GM19023 (cell line): Measurements from ENCODE around the gene JSRP1.

Experiments
- ATAC-seq: cut with Tn5 transposase; IDR thresholded peaks from one replicate; pipeline ENCODE4 v1.9.1; 2021; ENCODE audit warnings: mild to moderate bottlenecking, moderate library complexity; ENCODE audit not compliant: unreplicated experiment

JSRP1 gene

DNA sequence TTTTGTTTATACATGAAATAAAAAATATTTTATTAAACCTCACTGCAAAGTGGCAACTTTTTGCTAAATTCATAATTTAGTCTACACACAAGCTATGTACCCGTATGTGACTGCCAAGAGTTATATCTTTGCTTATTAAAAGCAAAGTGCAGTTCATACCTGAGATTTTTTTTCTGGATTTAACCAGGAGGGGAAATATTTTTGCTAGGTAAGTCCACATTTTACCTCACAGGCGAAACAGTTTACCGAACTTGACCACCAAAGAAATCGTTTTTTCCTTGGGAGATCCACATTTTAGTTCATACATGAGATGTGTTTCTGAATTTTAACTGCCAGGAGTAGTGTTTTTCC lies 12.2 kb upstream of the JSRP1 start:
- no peak for ATAC-seq

- ATAC-seq: no peak
Measured at GRCh38 chr19:2266183-2266993, 10.2 kb upstream of the JSRP1 start.

DNA sequence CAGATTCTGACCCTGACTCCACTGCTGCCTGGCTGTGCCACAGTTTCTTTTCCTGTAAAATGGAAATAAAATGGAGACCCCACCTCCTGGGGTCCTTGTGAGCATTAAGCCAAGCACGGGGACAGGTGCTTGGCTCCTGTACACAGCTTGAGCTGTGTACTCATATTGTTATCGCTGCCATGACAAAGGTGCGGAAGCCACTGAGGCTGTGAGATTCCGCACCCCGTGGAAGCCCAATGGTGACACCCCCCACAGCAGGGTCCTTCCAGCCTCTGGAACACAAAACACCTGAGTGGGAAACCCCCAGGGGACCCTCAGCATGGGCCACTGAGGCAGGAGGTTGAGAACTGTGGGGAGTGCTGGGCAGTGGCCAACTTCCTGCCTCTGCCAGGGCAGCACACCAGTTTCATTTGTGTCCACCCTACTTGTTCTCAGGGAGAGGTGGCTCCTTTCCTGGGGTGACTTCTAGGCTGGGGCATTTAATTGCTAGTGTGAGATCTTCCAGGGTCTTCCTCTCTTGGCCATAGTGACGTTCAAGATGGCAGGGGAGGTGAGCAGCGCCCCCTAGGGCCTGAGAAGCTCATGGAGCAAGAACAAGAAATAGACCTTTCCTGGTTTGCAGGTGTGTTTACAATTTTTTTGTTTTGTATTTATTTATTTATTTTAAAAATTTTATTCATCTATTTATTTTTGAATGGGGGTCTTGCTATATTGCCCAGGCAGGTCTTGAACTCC lies 5.4 kb upstream of the JSRP1 start:
- no peak for ATAC-seq

DNA sequence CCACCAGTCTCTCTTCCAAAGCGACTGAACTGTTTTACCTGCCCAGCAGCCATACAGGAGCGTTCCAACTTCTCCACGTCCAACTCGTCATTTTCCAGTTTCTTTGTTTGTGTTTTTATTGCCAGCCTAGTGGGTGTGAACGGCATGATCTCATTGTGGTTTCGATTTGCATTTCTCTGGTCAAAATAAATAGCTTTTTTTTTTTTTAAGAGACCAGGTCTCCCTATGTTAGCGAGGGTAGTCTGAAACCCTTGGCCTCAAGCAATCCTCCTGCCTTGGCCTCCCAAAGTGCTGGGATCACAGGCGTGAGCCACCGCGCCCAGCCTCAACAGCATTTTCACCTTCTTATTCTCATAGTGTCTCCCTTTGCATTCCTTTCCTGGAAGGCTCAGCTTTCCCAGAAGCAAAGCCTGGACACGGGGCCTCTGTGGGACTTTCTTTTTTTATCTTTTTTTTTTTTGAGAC lies 4.2 kb upstream of the JSRP1 start:
- no peak for ATAC-seq

DNA sequence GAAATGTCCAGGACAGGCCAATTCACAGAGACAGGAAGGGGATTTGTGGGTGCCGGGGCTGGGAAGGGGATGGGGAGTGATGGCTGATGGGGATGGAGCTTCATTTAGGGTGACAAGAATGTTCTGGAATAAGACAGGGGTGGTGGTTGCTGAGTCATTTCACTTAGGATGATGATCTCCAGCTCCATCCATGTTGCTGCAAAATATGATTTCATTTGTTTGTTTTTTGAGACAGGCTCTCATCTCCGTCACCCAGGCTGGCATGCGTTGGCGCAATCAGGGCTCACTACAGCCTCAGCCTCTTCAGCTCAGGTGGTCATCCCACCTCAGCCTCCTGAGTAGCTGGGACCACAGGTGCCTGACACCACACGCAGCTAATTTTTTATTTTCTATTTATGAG lies 3.1 kb upstream of the JSRP1 start:
- no peak for ATAC-seq

DNA sequence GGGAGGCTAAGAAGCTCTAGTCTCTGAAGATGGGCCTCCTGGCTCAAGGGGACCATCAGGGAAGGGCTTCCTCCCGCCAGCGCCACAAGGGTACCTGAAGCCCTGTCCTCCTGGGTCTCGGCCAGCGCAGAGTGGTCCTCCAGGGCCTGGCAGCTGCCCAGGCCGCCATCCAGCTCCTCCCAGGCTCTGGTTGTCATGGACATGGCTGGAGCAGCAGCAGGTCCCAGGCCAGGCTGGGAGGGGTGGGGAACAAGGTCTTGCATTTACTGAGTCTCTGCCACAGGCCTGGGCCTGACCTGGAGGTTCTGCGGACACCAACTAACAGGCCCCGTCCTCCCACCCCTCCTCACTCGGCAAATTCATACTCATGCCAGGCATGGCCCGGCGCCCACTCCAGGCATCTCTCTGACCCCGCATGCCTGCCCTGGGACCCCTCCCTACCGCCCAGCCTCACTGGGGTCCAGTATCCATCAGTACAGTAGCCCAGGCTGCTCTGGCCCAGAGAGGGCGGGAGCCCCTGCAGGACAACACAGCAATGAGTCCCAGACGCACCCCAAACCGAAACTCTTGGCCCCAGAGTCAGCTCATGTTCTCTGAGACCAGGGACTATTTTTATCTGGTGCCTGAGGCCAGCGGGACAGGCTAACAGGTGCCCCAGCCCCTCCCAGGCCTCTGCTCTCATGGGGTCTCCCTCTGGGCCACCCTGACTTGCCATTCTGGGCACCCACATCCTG lies 938 bp downstream of the JSRP1 start:
- ATAC-seq: no peak

GRCh38 chr19:2254064-2254872 lies 1.9 kb downstream of the JSRP1 start:
- no peak for ATAC-seq

DNA sequence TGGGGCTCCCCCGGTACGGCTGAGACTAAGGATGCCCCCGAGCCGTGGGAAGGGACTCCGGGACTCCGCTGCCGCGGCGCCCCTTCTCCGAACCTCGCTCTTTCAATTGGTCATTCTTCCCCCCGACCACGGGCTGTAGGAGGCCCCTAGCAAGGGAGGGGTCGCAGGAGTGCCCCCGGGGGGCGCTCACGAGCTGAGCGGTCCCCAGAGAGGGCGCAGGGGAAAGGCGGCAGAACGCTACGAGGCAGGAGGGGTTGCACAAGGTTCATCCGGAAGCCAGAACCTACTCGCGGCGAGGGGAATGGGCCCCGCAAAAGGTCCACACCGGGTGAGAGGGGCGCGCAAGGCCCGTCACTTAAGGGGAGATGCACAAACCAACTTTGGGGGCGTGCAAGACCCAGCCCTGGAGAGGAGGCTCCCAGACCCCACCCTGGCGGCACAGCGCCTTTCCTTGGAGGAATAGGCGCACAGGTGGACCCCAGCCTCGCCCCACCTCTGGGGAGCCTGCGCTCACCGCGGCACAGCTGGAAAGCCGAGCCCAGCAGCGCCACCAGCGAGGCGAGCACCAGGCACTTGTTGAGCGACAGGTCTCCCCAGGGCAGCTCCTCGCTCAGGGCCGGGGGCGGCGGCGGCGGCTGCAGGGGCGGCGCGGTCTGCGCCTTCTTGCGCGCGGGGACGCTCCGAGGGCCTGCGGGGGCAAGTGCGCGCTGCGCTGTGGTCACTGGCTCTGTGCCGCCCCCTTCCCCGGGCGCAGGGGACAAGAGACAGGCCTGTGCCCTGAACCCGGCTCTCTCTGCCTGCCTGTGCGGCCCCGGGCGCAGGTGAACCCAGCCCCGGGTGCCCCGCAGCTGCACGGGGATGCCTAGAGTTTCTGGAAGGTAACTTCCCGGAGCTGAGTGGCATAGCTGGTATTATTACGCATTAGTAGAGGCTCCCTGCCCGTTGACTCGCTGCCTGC lies 2.8 kb downstream of the JSRP1 start:
- ATAC-seq: no peak

GRCh38 chr19:2252797-2253105 lies 3.5 kb downstream of the JSRP1 start:
- no peak for ATAC-seq

DNA sequence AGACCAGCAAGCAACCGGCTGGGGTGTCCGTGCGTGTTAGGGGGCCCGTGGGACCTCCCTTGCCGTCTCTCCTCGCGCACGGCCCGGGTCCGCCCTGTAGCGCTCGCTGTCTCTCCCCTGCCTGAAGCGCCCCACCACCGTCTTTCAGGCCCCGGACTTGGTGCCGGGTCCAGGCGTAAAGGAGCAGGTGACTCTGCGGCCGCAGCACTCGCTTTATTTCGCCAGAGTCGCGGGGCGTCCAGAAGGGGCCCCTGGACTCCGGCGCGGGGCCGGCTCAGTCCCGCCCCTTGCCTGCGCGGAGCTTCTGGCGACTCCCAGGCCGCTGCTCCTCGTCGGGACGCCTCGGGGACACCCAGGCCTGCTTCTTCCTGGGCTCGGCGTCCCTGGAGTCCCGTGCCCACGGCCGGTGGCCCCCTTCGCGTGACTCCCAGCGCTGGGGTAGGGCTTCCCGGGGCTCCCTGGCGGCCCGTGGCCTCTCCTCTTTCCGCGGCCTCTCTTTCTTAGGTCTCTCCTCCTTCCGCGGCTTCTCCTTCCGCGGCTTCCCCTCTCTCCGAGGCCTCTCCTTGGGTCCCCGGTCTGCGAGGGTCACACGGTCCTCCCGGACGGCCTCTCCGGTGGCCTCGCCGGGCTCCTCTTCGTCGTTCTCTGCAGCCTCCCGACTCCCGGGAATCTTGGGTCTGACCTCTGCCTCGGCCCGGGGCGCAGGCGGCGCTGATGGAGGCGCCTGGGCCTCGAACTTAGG lies 4.0 kb downstream of the JSRP1 start:
- ATAC-seq: no peak

- ATAC-seq: no peak
Measured at GRCh38 chr19:2251106-2252054, 4.8 kb downstream of the JSRP1 start.

GRCh38 chr19:2250766-2251105 lies 5.5 kb downstream of the JSRP1 start:
- ATAC-seq: no peak

- no peak for ATAC-seq
Measured at GRCh38 chr19:2249880-2250765, 6.1 kb downstream of the JSRP1 start.

GRCh38 chr19:2249010-2249866 lies 7.0 kb downstream of the JSRP1 start, which contains the start of gene AMH:
Gene AMH (plus strand): TSS chr19:2249323. CDS start chr19:2249333, 10 bp downstream.
- ATAC-seq: no peak

DNA sequence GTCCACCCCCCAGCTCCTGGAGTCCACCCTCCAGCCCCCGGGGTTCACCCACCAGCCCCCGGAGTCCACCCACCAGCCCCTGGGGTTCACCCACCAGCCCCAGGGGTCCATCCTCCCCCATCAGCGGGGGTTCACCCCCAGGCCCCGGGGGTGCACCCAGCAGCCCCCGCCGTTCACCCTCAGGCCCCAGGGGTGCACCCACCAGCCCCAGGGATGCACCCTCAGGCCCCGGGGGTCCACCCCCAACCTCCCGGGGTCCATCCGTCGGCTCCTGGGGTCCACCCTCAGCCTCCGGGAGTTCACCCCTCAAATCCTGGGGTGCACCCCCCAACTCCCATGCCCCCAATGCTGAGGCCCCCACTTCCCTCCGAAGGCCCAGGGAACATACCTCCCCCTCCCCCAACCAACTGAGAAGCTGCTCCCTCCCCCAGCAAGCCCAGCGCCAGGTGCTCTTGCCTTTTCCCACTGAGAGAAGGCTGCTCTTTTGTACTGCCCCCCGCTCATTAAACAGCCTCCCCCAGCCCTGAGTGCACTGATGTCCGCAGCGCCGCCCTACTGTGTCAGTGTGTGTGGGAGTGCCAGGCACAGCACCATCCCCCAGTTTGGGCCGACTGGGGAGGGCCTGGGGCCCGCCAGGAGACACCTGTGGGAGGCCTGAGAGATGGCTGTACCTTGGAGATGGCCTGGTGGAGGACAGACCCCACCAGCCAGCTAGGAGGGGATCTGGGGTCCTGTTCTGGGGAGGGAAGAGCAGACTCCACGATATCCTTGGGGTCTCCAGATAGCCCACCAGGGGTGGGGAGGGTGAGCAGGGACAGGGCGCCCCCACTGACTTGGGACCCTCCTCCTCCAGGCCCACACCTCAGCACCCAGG lies 7.8 kb downstream of the JSRP1 start:
- no peak for ATAC-seq
